NCI-H510A treated with DMSO at 0.1 percent for 48 hours (cell line): ENCODE data around the gene TMEM63B.
"Not testable (repeated sequence)": the region's sequence is repeated elsewhere in the genome, so short reads cannot be mapped to it uniquely, and the experiment has no call there.

Experiments
- DNase-seq: peaks from one replicate; lab custom pipeline; 2025; lab: John Stamatoyannopoulos, UW

Gene TMEM63B

GRCh38 chr6:44193307-44193910 lies 66.1 kb downstream of the TMEM63B start:
- DNase-seq: no peak

GRCh38 chr6:44194326-44194725 lies 67.0 kb downstream of the TMEM63B start:
- DNase-seq: no peak

GRCh38 chr6:44196351-44196750 lies 69.0 kb downstream of the TMEM63B start:
- not testable (repeated sequence) for DNase-seq

GRCh38 chr6:44198684-44199083 lies 71.3 kb downstream of the TMEM63B start:
- DNase-seq: no peak

GRCh38 chr6:44199883-44200282 lies 72.5 kb downstream of the TMEM63B start:
- DNase-seq: no peak

- DNase-seq: no peak
These were observed 73.8 kb downstream of the TMEM63B start for GRCh38 chr6:44201200-44201599.

GRCh38 chr6:44201638-44202303 lies 74.4 kb downstream of the TMEM63B start:
- peak; percentile 45 for DNase-seq

GRCh38 chr6:44202332-44202971 lies 75.1 kb downstream of the TMEM63B start:
- DNase-seq: no peak

GRCh38 chr6:44202972-44203750 lies 75.8 kb downstream of the TMEM63B start:
- DNase-seq: no peak

- no peak for DNase-seq
These were observed 76.6 kb downstream of the TMEM63B start for GRCh38 chr6:44203955-44204354.
